WTC11 (cell line): ENCODE results near the gene TMEM200C. TPM values are rescaled to one million over a fixed set of nuclear protein-coding genes. Genes with fewer than 3 reads are reported as not detected.

ENCODE experiments used
- ATAC-seq: fragments of 200-7000 bp; cut with Tn5 transposase; 2 replicates; pipeline ENCODE4 v1.10.0; 2021; ENCODE audit warnings: mild to moderate bottlenecking, moderate library complexity
- CTCF ChIA-PET: fragments of 300-600 bp; sonication (Branson Sonifier 250); formaldehyde crosslinking; loops from one replicate; lab custom pipeline; 2021; ENCODE audit warnings: antibody characterized with exemption; lab: Charles Lee
- POLR2A ChIA-PET: fragments of 350-600 bp; sonication (Branson Sonifier 250); formaldehyde crosslinking; loops from one replicate; lab custom pipeline; 2021; ENCODE audit warnings: antibody characterized with exemption; lab: Charles Lee
- DNase-seq: peaks from one replicate; pipeline ENCODE4 v3.0.0; 2021; ENCODE audit warnings: low spot score
- H3K27ac Mint-ChIP-seq: 2 replicates; pipeline ENCODE4 v1.8.0; 2021; ENCODE audit warnings: mixed read lengths
- H3K27me3 Mint-ChIP-seq: 2 replicates; pipeline ENCODE4 v1.8.0; 2021; ENCODE audit warnings: low read depth, mild to moderate bottlenecking, moderate library complexity, mixed read lengths
- H3K36me3 Mint-ChIP-seq: 2 replicates; pipeline ENCODE4 v1.8.0; 2021; ENCODE audit warnings: mixed read lengths
- H3K4me1 Mint-ChIP-seq: 2 replicates; pipeline ENCODE4 v1.8.0; 2022; ENCODE audit warnings: mixed read lengths
- H3K4me3 Mint-ChIP-seq: 2 replicates; pipeline ENCODE4 v1.8.0; 2021; ENCODE audit warnings: mild to moderate bottlenecking, moderate library complexity, mixed read lengths
- H3K9me3 Mint-ChIP-seq: 2 replicates; pipeline ENCODE4 v1.8.0; 2021; ENCODE audit warnings: mixed read lengths
- AFF4 ChIP-seq: sonication (generic); formaldehyde crosslinking; IDR thresholded peaks from 2 replicates; pipeline ENCODE4 v1.8.1; 2023; ENCODE audit warnings: mild to moderate bottlenecking, missing genetic modification reagents, borderline replicate concordance
- CDX4 ChIP-seq: fragments of 250-450 bp; sonication (Bioruptor Pico); IDR thresholded peaks from 2 replicates; pipeline ENCODE4 v1.9.0; 2021; ENCODE audit warnings: moderate library complexity, mild to moderate bottlenecking, inconsistent platforms, borderline replicate concordance
- CREB1 ChIP-seq: sonication (generic); formaldehyde crosslinking; IDR thresholded peaks from 2 replicates; pipeline ENCODE4 v1.8.0; 2023; ENCODE audit warnings: mild to moderate bottlenecking, missing genetic modification reagents
- E2F4 ChIP-seq: sonication (generic); formaldehyde crosslinking; IDR thresholded peaks from 2 replicates; pipeline ENCODE4 v1.8.1; 2022; ENCODE audit warnings: low read depth, mild to moderate bottlenecking, moderate library complexity, missing genetic modification reagents, borderline replicate concordance
- E2F5 ChIP-seq: sonication (generic); formaldehyde crosslinking; IDR thresholded peaks from 2 replicates; pipeline ENCODE4 v1.8.1; 2022; ENCODE audit warnings: mild to moderate bottlenecking, moderate library complexity, missing genetic modification reagents
- EMX1 ChIP-seq: fragments of 250-450 bp; sonication (Bioruptor Pico); IDR thresholded peaks from 2 replicates; pipeline ENCODE4 v1.8.0; 2021; ENCODE audit warnings: mild to moderate bottlenecking
- FOXP4 ChIP-seq: sonication (generic); formaldehyde crosslinking; IDR thresholded peaks from 2 replicates; pipeline ENCODE4 v1.8.0; 2022; ENCODE audit warnings: mild to moderate bottlenecking, missing genetic modification reagents
- GABPB1 ChIP-seq: sonication (generic); formaldehyde crosslinking; IDR thresholded peaks from 2 replicates; pipeline ENCODE4 v1.8.1; 2023; ENCODE audit warnings: mild to moderate bottlenecking, missing genetic modification reagents
- GRHL2 ChIP-seq: fragments of 250-450 bp; sonication (Bioruptor Pico); IDR thresholded peaks from 2 replicates; pipeline ENCODE4 v1.8.0; 2022; ENCODE audit warnings: mild to moderate bottlenecking, moderate library complexity; ENCODE audit not compliant: insufficient replicate concordance, severe bottlenecking
- IRF2 ChIP-seq: sonication (generic); formaldehyde crosslinking; IDR thresholded peaks from 2 replicates; pipeline ENCODE4 v1.8.0; 2022; ENCODE audit warnings: low read depth, missing genetic modification reagents, borderline replicate concordance
- JAZF1 ChIP-seq: fragments of 250-450 bp; sonication (Bioruptor Pico); IDR thresholded peaks from 2 replicates; pipeline ENCODE4 v1.9.0; 2021; ENCODE audit warnings: moderate library complexity, mild to moderate bottlenecking, inconsistent platforms
- JUN ChIP-seq: sonication (generic); formaldehyde crosslinking; IDR thresholded peaks from 2 replicates; pipeline ENCODE4 v1.8.0; 2023; ENCODE audit warnings: mild to moderate bottlenecking, missing genetic modification reagents
- NFYB ChIP-seq: sonication (generic); formaldehyde crosslinking; conservative IDR thresholded peaks from 2 replicates; pipeline ENCODE4 v1.8.0; 2022; ENCODE audit warnings: low read depth, missing genetic modification reagents
- RORB ChIP-seq: fragments of 250-450 bp; sonication (Bioruptor Pico); IDR thresholded peaks from 2 replicates; pipeline ENCODE4 v1.9.0; 2021; ENCODE audit warnings: mild to moderate bottlenecking
- SMAD4 ChIP-seq: sonication (generic); formaldehyde crosslinking; IDR thresholded peaks from 2 replicates; pipeline ENCODE4 v1.8.0; 2022; ENCODE audit warnings: mild to moderate bottlenecking, missing genetic modification reagents
- TP53 ChIP-seq: sonication (generic); formaldehyde crosslinking; IDR thresholded peaks from 2 replicates; pipeline ENCODE4 v1.8.1; 2023; ENCODE audit warnings: mild to moderate bottlenecking, missing genetic modification reagents
- USF1 ChIP-seq: sonication (generic); formaldehyde crosslinking; IDR thresholded peaks from 2 replicates; pipeline ENCODE4 v1.8.0; 2022; ENCODE audit warnings: mild to moderate bottlenecking, missing genetic modification reagents
- ZBTB43 ChIP-seq: sonication (generic); formaldehyde crosslinking; IDR thresholded peaks from 2 replicates; pipeline ENCODE4 v1.8.1; 2023; ENCODE audit warnings: mild to moderate bottlenecking, missing genetic modification reagents
- ZNF138 ChIP-seq: sonication (generic); formaldehyde crosslinking; conservative IDR thresholded peaks from 2 replicates; pipeline ENCODE4 v1.8.1; 2022; ENCODE audit warnings: mild to moderate bottlenecking, moderate library complexity, missing genetic modification reagents
- ZNF423 ChIP-seq: fragments of 250-450 bp; sonication (Bioruptor Pico); IDR thresholded peaks from 2 replicates; pipeline ENCODE4 v2.1.2; 2022; ENCODE audit warnings: mild to moderate bottlenecking, moderate library complexity
- ZNF512 ChIP-seq: sonication (generic); formaldehyde crosslinking; IDR thresholded peaks from 2 replicates; pipeline ENCODE4 v1.8.1; 2022; ENCODE audit warnings: missing genetic modification reagents, borderline replicate concordance
- total RNA-seq: library from RNA; stranded (reverse); gene quantifications from 3 replicates; pipeline ENCODE4 v1.2.3, GENCODE V29; 2021

The TMEM200C gene
- total RNA-seq, 1 experiment from 2014 or later: 6.1 TPM

- TF ChIP-seq SMAD4 (CRISPR knock-in tag) (no peak), JAZF1 (no peak), TP53 (no peak), AFF4 (CRISPR knock-in tag) (no peak), E2F5 (no peak), ZNF423 (CRISPR knock-in tag) (no peak), CREB1 (CRISPR knock-in tag) (no peak), ZNF512 (CRISPR knock-in tag) (no peak), RORB (CRISPR knock-in tag) (no peak), IRF2 (CRISPR knock-in tag) (no peak), NFYB (CRISPR knock-in tag) (no peak), E2F4 (no peak), ZNF138 (CRISPR knock-in tag) (no peak), USF1 (CRISPR knock-in tag) (no peak), JUN (no peak), GABPB1 (no peak)
- ATAC-seq: no peak
- no peaks in the 10 kb centered on the region for H3K9me3 Mint-ChIP-seq
- H3K4me1 Mint-ChIP-seq: peaks cover 29% of the 10 kb centered on the region
- ChIA-PET POLR2A (no interaction called here), CTCF (interaction anchor here (1.5 kb wide), 1 partner anchor 19 kb away, joined by 6 read pairs; no protein-coding TSS in a partner anchor)
- no peaks in the 10 kb centered on the region for H3K27me3 Mint-ChIP-seq
- H3K27ac Mint-ChIP-seq: no peak overlapping the region
- H3K4me3 Mint-ChIP-seq: no peak overlapping the region
- H3K36me3 Mint-ChIP-seq: no peaks in the 10 kb centered on the region
- DNase-seq: no peak
These were observed 13.8 kb upstream of the TMEM200C start for GRCh38 chr18:5909125-5909524.

- ChIA-PET CTCF (interaction anchor here (1.2 kb wide), 1 partner anchor 14 kb away, joined by 5 read pairs; no protein-coding TSS in a partner anchor), POLR2A (no interaction called here)
- TF ChIP-seq FOXP4 (CRISPR knock-in tag) (no peak), USF1 (CRISPR knock-in tag) (no peak), CDX4 (CRISPR knock-in tag) (no peak), EMX1 (CRISPR knock-in tag) (no peak), GRHL2 (CRISPR knock-in tag) (no peak), IRF2 (CRISPR knock-in tag) (no peak), ZBTB43 (CRISPR knock-in tag) (no peak), RORB (CRISPR knock-in tag) (no peak)
These were observed 8.1 kb upstream of the TMEM200C start for GRCh38 chr18:5903386-5903785.

More at GRCh38 chr18:5903386-5903785, 8.1 kb upstream of the TMEM200C start:
- ATAC-seq (no peak), DNase-seq (no peak)
- no peak overlapping the region for H3K27ac Mint-ChIP-seq
- H3K36me3 Mint-ChIP-seq: no peaks in the 10 kb centered on the region
- H3K4me1 Mint-ChIP-seq: peaks cover 6% of the 10 kb centered on the region
- H3K27me3 Mint-ChIP-seq: no peaks in the 10 kb centered on the region
- no peak overlapping the region for H3K4me3 Mint-ChIP-seq
- H3K9me3 Mint-ChIP-seq: no peaks in the 10 kb centered on the region
